H9 (cell line): ENCODE results near the gene WHRN. TPM values are rescaled to one million over a fixed set of nuclear protein-coding genes. Genes with fewer than 3 reads are reported as not detected.

Experiments used
- DNase-seq: peaks from one replicate; pipeline ENCODE4 v3.0.0-alpha.2; 2017
- H2AFZ ChIP-seq: one replicate; pipeline ENCODE4 v1.6.1; 2013; ENCODE audit warnings: mild to moderate bottlenecking, low read length, control low read depth, moderate library complexity
- H2AK5ac ChIP-seq: 2 replicates; pipeline ENCODE4 v1.6.1; 2013; ENCODE audit warnings: low read length, control low read depth, mixed read lengths; ENCODE audit not compliant: insufficient read length
- H2BK120ac ChIP-seq: one replicate; pipeline ENCODE4 v1.6.1; 2013; ENCODE audit warnings: low read depth, mild to moderate bottlenecking, low read length, control low read depth, inconsistent platforms; ENCODE audit not compliant: poor library complexity, severe bottlenecking
- H2BK12ac ChIP-seq: 2 replicates; pipeline ENCODE4 v1.6.1; 2013; ENCODE audit warnings: low read length, control low read depth, mixed read lengths, low read depth; ENCODE audit not compliant: insufficient read length
- H2BK15ac ChIP-seq: 2 replicates; pipeline ENCODE4 v1.6.1; 2013; ENCODE audit warnings: low read depth, low read length, control low read depth
- H2BK20ac ChIP-seq: one replicate; pipeline ENCODE4 v1.6.1; 2013; ENCODE audit warnings: low read depth, mild to moderate bottlenecking, low read length, control low read depth, inconsistent platforms; ENCODE audit not compliant: poor library complexity, severe bottlenecking
- H2BK5ac ChIP-seq: 2 replicates; pipeline ENCODE4 v1.6.1; 2013; ENCODE audit warnings: low read length, control low read depth, mixed read lengths; ENCODE audit not compliant: insufficient read length
- H3K14ac ChIP-seq: 2 replicates; pipeline ENCODE4 v1.6.1; 2013; ENCODE audit warnings: low read length, control low read depth; ENCODE audit not compliant: insufficient read depth
- H3K18ac ChIP-seq: 2 replicates; pipeline ENCODE4 v1.6.1; 2013; ENCODE audit warnings: low read depth, mild to moderate bottlenecking, mixed read lengths, low read length, control low read depth; ENCODE audit not compliant: insufficient read length
- H3K23ac ChIP-seq: 2 replicates; pipeline ENCODE4 v1.6.1; 2013; ENCODE audit warnings: low read length, control low read depth, mixed read lengths, low read depth; ENCODE audit not compliant: insufficient read length
- H3K23me2 ChIP-seq: 2 replicates; pipeline ENCODE4 v1.6.1; 2013; ENCODE audit warnings: low read depth, mild to moderate bottlenecking, mixed read lengths, low read length, control low read depth; ENCODE audit not compliant: insufficient read length, poor library complexity, severe bottlenecking
- H3K27ac ChIP-seq: 2 replicates; pipeline ENCODE4 v1.5.1; 2013; ENCODE audit warnings: low read length, control low read depth, mixed read lengths, low read depth; ENCODE audit not compliant: insufficient read length
- H3K27me3 ChIP-seq: 2 replicates; pipeline ENCODE4 v1.6.1; 2013; ENCODE audit warnings: low read length, control low read depth, inconsistent platforms; ENCODE audit not compliant: insufficient read depth
- H3K4ac ChIP-seq: 2 replicates; pipeline ENCODE4 v1.6.1; 2013; ENCODE audit warnings: low read depth, mild to moderate bottlenecking, control low read depth, inconsistent platforms, low read length, moderate library complexity
- H3K4me1 ChIP-seq: 2 replicates; pipeline ENCODE4 v1.6.1; 2013; ENCODE audit warnings: low read length, control low read depth, inconsistent platforms; ENCODE audit not compliant: insufficient read depth
- H3K4me2 ChIP-seq: 2 replicates; pipeline ENCODE4 v1.6.1; 2013; ENCODE audit warnings: low read length, control low read depth, mixed read lengths; ENCODE audit not compliant: insufficient read length, insufficient read depth
- H3K56ac ChIP-seq: 2 replicates; pipeline ENCODE4 v1.6.1; 2013; ENCODE audit warnings: low read depth, mild to moderate bottlenecking, mixed read lengths, low read length, control low read depth; ENCODE audit not compliant: insufficient read length
- H3K79me1 ChIP-seq: 2 replicates; pipeline ENCODE4 v1.6.1; 2013; ENCODE audit warnings: low read depth, mild to moderate bottlenecking, moderate library complexity, low read length, control low read depth, inconsistent platforms; ENCODE audit not compliant: insufficient read depth, poor library complexity, severe bottlenecking
- H3K79me2 ChIP-seq: 2 replicates; pipeline ENCODE4 v1.6.1; 2013; ENCODE audit warnings: low read length, control low read depth, inconsistent platforms; ENCODE audit not compliant: insufficient read depth
- H3K9ac ChIP-seq: 2 replicates; pipeline ENCODE4 v1.6.1; 2013; ENCODE audit warnings: low read length, control low read depth, mixed read lengths; ENCODE audit not compliant: insufficient read length; ENCODE audit errors: extremely low read depth
- H3K9me3 ChIP-seq: one replicate; pipeline ENCODE4 v1.6.1; 2013; ENCODE audit warnings: low read depth, low read length, inconsistent platforms; ENCODE audit not compliant: control insufficient read depth
- H3T11ph ChIP-seq: one replicate; pipeline ENCODE4 v1.6.1; 2013; ENCODE audit warnings: mild to moderate bottlenecking, low read length, control low read depth, inconsistent platforms
- H4K20me1 ChIP-seq: one replicate; pipeline ENCODE4 v1.6.1; 2013; ENCODE audit not compliant: control insufficient read depth, insufficient read length, insufficient read depth
- H4K5ac ChIP-seq: 2 replicates; pipeline ENCODE4 v1.6.1; 2013; ENCODE audit warnings: low read depth, mild to moderate bottlenecking, mixed read lengths, low read length, control low read depth; ENCODE audit not compliant: insufficient read length
- H4K8ac ChIP-seq: replicated peaks from 2 replicates; pipeline ENCODE4 v1.6.1; 2013; ENCODE audit warnings: low read length, control low read depth, mixed read lengths, low read depth; ENCODE audit not compliant: insufficient read length
- H4K91ac ChIP-seq: 2 replicates; pipeline ENCODE4 v1.6.1; 2013; ENCODE audit warnings: low read depth, mild to moderate bottlenecking, moderate library complexity, mixed read lengths, low read length, control low read depth; ENCODE audit not compliant: insufficient read length
- H3K27ac Mint-ChIP-seq, 3 experiments: 2 replicates in 2 of 3; 3 replicates in 1 of 3; pipeline ENCODE4 v1.8.0; 2020 to 2021; ENCODE audit warnings: mixed read lengths in 3 of 3, mild to moderate bottlenecking in 1 of 3, moderate library complexity in 1 of 3
- H3K27me3 Mint-ChIP-seq: 2 replicates; pipeline ENCODE4 v1.8.0; 2021; ENCODE audit warnings: low read depth, mild to moderate bottlenecking, moderate library complexity, mixed read lengths
- H3K36me3 Mint-ChIP-seq, 3 experiments: 2 replicates in 2 of 3; 3 replicates in 1 of 3; pipeline ENCODE4 v1.8.0; 2020 to 2021; ENCODE audit warnings: low read depth in 3 of 3, mixed read lengths in 3 of 3; ENCODE audit not compliant: insufficient read depth in 1 of 3
- H3K4me1 Mint-ChIP-seq, 2 experiments: 2 replicates each; pipeline ENCODE4 v1.8.0; 2020; ENCODE audit warnings: mixed read lengths in 2 of 2
- H3K4me3 Mint-ChIP-seq, 2 experiments: 2 replicates in 1 of 2; 3 replicates in 1 of 2; pipeline ENCODE4 v1.8.0; 2020 to 2021; ENCODE audit warnings: mild to moderate bottlenecking in 2 of 2, mixed read lengths in 2 of 2, moderate library complexity in 1 of 2
- H3K9me3 Mint-ChIP-seq, 2 experiments: 2 replicates in 1 of 2; 3 replicates in 1 of 2; pipeline ENCODE4 v1.8.0; 2020; ENCODE audit warnings: mild to moderate bottlenecking in 2 of 2, mixed read lengths in 2 of 2, moderate library complexity in 1 of 2
- WGBS: extraction: QIAGEN DNeasy Blood & Tissue Kit; methylation state at CpG from one replicate; pipeline ENCODE4 v1.1.7; 2013; ENCODE audit warnings: missing lambda C conversion rate, low lambda C conversion rate, mixed read lengths; ENCODE audit not compliant: insufficient read length; ENCODE audit errors: extremely low coverage; 5-methylcytosine and 5-hydroxymethylcytosine counted together
- total RNA-seq: library from RNA; stranded (reverse); gene quantifications from 2 replicates; pipeline ENCODE4 v1.2.1, GENCODE V29; 2021
- TF ChIP-seq, protein P1 (sequence below): fragments of 200-600 bp; sonication (generic); conservative IDR thresholded peaks from 3 replicates; pipeline ENCODE4 v1.8.0; 2021; ENCODE audit warnings: antibody characterized with exemption, mild to moderate bottlenecking

WHRN gene
- total RNA-seq, 1 experiment from 2014 or later, result 2.2 TPM

DNA sequence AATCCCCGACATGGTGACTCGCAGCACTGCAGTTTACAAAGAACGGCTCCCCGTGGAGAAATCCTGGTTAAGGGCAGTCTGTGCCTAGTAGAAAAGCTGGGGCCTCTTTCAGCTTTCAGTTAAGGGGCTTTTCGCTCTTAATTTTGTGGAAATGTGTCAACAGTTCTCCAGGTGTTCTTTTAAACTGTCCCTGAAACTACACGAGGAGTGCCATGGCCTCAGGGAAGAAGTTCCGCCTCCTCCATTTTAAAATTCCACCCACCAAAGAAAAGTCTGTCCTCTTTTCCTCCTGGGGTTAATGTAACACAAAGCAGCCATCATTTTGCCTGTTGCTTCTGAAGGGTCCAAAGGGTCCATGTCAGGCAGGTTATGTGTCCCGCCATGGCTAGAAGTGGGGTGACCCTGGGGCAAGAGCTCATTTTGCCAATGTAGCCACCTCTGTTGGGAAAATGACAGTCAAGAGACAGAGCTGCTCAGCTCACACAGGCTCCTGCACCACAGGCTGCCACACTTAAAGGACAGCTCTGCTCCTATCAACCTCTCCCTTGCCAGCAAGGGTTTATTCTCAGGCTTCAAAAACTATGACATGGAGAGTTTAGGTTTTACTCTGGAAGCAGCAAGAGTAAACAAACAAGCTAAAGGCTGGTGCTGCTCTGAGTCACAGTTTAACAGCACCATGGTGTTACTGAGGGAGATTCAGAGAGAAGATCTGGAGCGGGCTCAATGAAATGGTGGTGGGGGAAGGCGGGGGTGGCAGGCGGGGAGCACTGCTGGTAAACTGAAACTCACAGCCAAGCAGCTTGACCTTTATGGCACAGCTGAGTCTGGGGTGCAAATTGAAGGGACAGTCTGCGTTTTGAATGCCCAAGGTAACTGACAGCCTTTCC lies 3.2 kb downstream of the WHRN start:
- peaks cover 0 to 3% of the 10 kb centered on the region in 2 experiments; a peak in 2 of 5 replicates for H3K9me3 Mint-ChIP-seq
- H2AK5ac ChIP-seq, result no peak overlapping the region
- no peak overlapping the region for H4K91ac ChIP-seq
- H3K23ac ChIP-seq, result no peak overlapping the region
- no peak overlapping the region; the same call in 1 of the 2 replicates for H3K4ac ChIP-seq
- no peaks in the 10 kb centered on the region for H3K79me1 ChIP-seq
- H3K27ac ChIP-seq, result no peak overlapping the region
- peaks cover 0 to 2% (median 0%) of the 10 kb centered on the region in 3 experiments; a peak in 2 of 7 replicates for H3K36me3 Mint-ChIP-seq
- H3K9me3 ChIP-seq, result no peaks in the 10 kb centered on the region
- peak overlapping the region; percentile 58 to 90 (median 66); a peak in 6 of 7 replicates for H3K27ac Mint-ChIP-seq
- H4K5ac ChIP-seq, result peak overlapping the region; percentile 86
- H3K4me2 ChIP-seq, result peak overlapping the region; percentile 27
- peak overlapping the region; percentile 54 for H3T11ph ChIP-seq
- peaks cover 31 to 53% of the 10 kb centered on the region in 2 experiments for H3K4me1 Mint-ChIP-seq
- peak overlapping the region; percentile 94; the same call in 1 of the 2 replicates for H3K14ac ChIP-seq
- no peaks in the 10 kb centered on the region for H3K79me2 ChIP-seq
- H3K56ac ChIP-seq, result no peak overlapping the region
- no peak overlapping the region for H2BK5ac ChIP-seq
- peak overlapping the region in 1 of 2 experiments; percentile 71; a peak in 3 of 5 replicates for H3K4me3 Mint-ChIP-seq
- H2BK15ac ChIP-seq, result no peak overlapping the region
- H2AFZ ChIP-seq, result peak overlapping the region; percentile 75
- H3K4me1 ChIP-seq, result peaks cover 4% of the 10 kb centered on the region
- H3K18ac ChIP-seq, result peak overlapping the region; percentile 97
- H2BK120ac ChIP-seq, result peak overlapping the region; percentile 50
- no peak overlapping the region for H3K9ac ChIP-seq
- peaks cover 43% of the 10 kb centered on the region for H3K27me3 Mint-ChIP-seq
- DNase-seq, result no peak
- no CpG with 5 or more reads among the region's 12 CpGs for WGBS
- TF ChIP-seq, protein P1, sequence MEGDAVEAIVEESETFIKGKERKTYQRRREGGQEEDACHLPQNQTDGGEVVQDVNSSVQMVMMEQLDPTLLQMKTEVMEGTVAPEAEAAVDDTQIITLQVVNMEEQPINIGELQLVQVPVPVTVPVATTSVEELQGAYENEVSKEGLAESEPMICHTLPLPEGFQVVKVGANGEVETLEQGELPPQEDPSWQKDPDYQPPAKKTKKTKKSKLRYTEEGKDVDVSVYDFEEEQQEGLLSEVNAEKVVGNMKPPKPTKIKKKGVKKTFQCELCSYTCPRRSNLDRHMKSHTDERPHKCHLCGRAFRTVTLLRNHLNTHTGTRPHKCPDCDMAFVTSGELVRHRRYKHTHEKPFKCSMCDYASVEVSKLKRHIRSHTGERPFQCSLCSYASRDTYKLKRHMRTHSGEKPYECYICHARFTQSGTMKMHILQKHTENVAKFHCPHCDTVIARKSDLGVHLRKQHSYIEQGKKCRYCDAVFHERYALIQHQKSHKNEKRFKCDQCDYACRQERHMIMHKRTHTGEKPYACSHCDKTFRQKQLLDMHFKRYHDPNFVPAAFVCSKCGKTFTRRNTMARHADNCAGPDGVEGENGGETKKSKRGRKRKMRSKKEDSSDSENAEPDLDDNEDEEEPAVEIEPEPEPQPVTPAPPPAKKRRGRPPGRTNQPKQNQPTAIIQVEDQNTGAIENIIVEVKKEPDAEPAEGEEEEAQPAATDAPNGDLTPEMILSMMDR, result no peak
- peak overlapping the region; percentile 92 for H2BK20ac ChIP-seq
- no peaks in the 10 kb centered on the region; the same call in 1 of the 2 replicates for H3K27me3 ChIP-seq
- peaks cover 18% of the 10 kb centered on the region for H3K23me2 ChIP-seq
- H4K20me1 ChIP-seq, result no peaks in the 10 kb centered on the region
- no peak overlapping the region for H4K8ac ChIP-seq
- H2BK12ac ChIP-seq, result peak overlapping the region; percentile 95
